Vagina (tissue), 2 donors: ENCODE results near the gene B4GALT5.

ENCODE experiments used
- CTCF ChIP-seq, 3 experiments: fragments of 450-650 bp in 2 of 3; fragments of 200-600 bp in 1 of 3; sonication (generic) in 1 of 3; IDR thresholded peaks; one replicate each; pipeline ENCODE4 v1.5.1; 2017 to 2019; ENCODE audit warnings: antibody characterized with exemption in 3 of 3, mild to moderate bottlenecking in 2 of 3, moderate library complexity in 2 of 3
- POLR2A ChIP-seq, 2 donors: fragments of 450-650 bp; IDR thresholded peaks; one replicate each; pipeline ENCODE4 v1.6.1; 2017; ENCODE audit warnings: antibody characterized with exemption in 2 of 2, mild to moderate bottlenecking in 2 of 2, moderate library complexity in 2 of 2

- TF ChIP-seq CTCF (IDR thresholded peaks at IDR 0.05) (no peak), POLR2A (IDR thresholded peaks at IDR 0.05) (no peak)
Observed at GRCh38 chr20:49751397-49751736, 37.7 kb upstream of the B4GALT5 start.
